GM12878 (cell line): ENCODE measurements around the gene GJB1. TPM values are rescaled to one million over a fixed set of nuclear protein-coding genes. Genes with fewer than 3 reads are reported as not detected.

ENCODE experiments used
- ATAC-seq: fragments of 200-7000 bp; cut with Tn5 transposase; 3 replicates; pipeline ENCODE4 v1.9.1; 2020; ENCODE audit warnings: mild to moderate bottlenecking, moderate library complexity
- BruUV-seq: library from RNA; stranded (reverse); fragments of 400-500 nt; replicated peaks from 2 replicates; lab custom pipeline; 2021; lab: Mats Ljungman, UMichigan
- CTCF ChIA-PET: fragments of 300-600 bp; sonication (Branson Sonifier 250); formaldehyde crosslinking; extraction: SDS; loops from one replicate; lab custom pipeline; 2021; ENCODE audit warnings: inconsistent platforms; lab: Yijun Ruan, JAX
- POLR2A ChIA-PET: fragments of 350-600 bp; formaldehyde crosslinking; extraction: SDS; loops from one replicate; lab custom pipeline; 2021; ENCODE audit warnings: inconsistent platforms; lab: Charles Lee
- RAD21 ChIA-PET: fragments of 300-600 bp; sonication (Branson Sonifier 250); formaldehyde crosslinking; loops from one replicate; lab custom pipeline; 2023; ENCODE audit warnings: antibody characterized with exemption; ENCODE audit not compliant: unreplicated experiment; lab: Charles Lee
- SMC1A ChIA-PET: fragments of 300-600 bp; sonication (Branson Sonifier 250); formaldehyde crosslinking; loops from one replicate; lab custom pipeline; 2023; ENCODE audit not compliant: unreplicated experiment, uncharacterized antibody; lab: Charles Lee
- DNase-seq: peaks from one replicate; pipeline ENCODE4 v3.0.0-alpha.2; 2011; ENCODE audit warnings: low read depth, low spot score
- FAIRE-seq: peaks from 3 replicates; lab custom pipeline; 2011; peaks lifted over from hg19 to GRCh38; lab: Jason Lieb, UNC
- H2AFZ ChIP-seq: 2 replicates; pipeline ENCODE4 v1.6.0; 2011; ENCODE audit warnings: low read depth, low read length, control low read depth; ENCODE audit not compliant: control insufficient read depth
- H3K27ac ChIP-seq: 2 replicates; pipeline ENCODE4 v1.5.1; 2011; ENCODE audit warnings: control low read depth; ENCODE audit not compliant: control insufficient read depth, insufficient read depth
- H3K27me3 ChIP-seq, 2 experiments: replicated peaks in 1 of 2; 2 replicates each; pipeline versions ENCODE4 v1.6.0 to v1.6.1; 2011; ENCODE audit warnings: low read length in 1 of 2; ENCODE audit not compliant: control insufficient read depth in 2 of 2, insufficient read depth in 2 of 2
- H3K36me3 ChIP-seq, 2 experiments: 2 replicates each; pipeline ENCODE4 v1.5.1; 2011; ENCODE audit warnings: low read length in 1 of 2; ENCODE audit not compliant: control insufficient read depth in 2 of 2, insufficient read depth in 2 of 2
- H3K4me1 ChIP-seq: 2 replicates; pipeline ENCODE4 v1.6.1; 2011; ENCODE audit warnings: mild to moderate bottlenecking, low read length, moderate library complexity, mixed read lengths; ENCODE audit not compliant: control insufficient read depth, insufficient read depth
- H3K4me2 ChIP-seq: 2 replicates; pipeline ENCODE4 v1.6.0; 2011; ENCODE audit warnings: control low read depth; ENCODE audit not compliant: control insufficient read depth, insufficient read depth
- H3K4me3 ChIP-seq: fragments of 200-600 bp; sonication (generic); 2 replicates; pipeline ENCODE4 v1.5.1; 2016
- H3K79me2 ChIP-seq: 2 replicates; pipeline ENCODE4 v1.6.0; 2011; ENCODE audit warnings: low read length; ENCODE audit not compliant: control insufficient read depth, insufficient read depth
- H3K9ac ChIP-seq: 2 replicates; pipeline ENCODE4 v1.8.0; 2011; ENCODE audit warnings: low read length, control low read depth, mixed read lengths; ENCODE audit not compliant: control insufficient read depth, insufficient read depth
- H3K9me3 ChIP-seq: replicated peaks from 3 replicates; pipeline ENCODE4 v1.5.1; 2011; ENCODE audit warnings: mild to moderate bottlenecking, low read length; ENCODE audit not compliant: control insufficient read depth, insufficient read depth
- H4K20me1 ChIP-seq: 2 replicates; pipeline ENCODE4 v1.6.0; 2011; ENCODE audit not compliant: control insufficient read depth, insufficient read depth
- BCL11A ChIP-seq: IDR thresholded peaks from 2 replicates; pipeline ENCODE4 v1.6.1; 2011; ENCODE audit warnings: low read depth, low read length
- ELK1 ChIP-seq: IDR thresholded peaks from 2 replicates; pipeline ENCODE4 v1.6.1; 2012; ENCODE audit warnings: low read depth, low read length, improper control_type of control experiment
- MTA2 ChIP-seq: fragments of 450-650 bp; IDR thresholded peaks from 2 replicates; pipeline ENCODE4 v1.6.1; 2016; ENCODE audit warnings: low read depth, mild to moderate bottlenecking, moderate library complexity
- NFIC ChIP-seq: IDR thresholded peaks from 2 replicates; pipeline ENCODE4 v1.6.1; 2012; ENCODE audit warnings: low read depth, mild to moderate bottlenecking, inconsistent platforms, low read length, moderate library complexity
- NR2C2 ChIP-seq: IDR thresholded peaks from 2 replicates; pipeline ENCODE4 v1.6.1; 2011; ENCODE audit warnings: borderline replicate concordance, low read depth; ENCODE audit not compliant: control insufficient read depth, insufficient read length
- PML ChIP-seq: IDR thresholded peaks from 2 replicates; pipeline ENCODE4 v1.6.1; 2012; ENCODE audit warnings: low read length, inconsistent platforms
- STAT1 ChIP-seq: fragments of 450-650 bp; conservative IDR thresholded peaks from 2 replicates; pipeline ENCODE4 v1.6.1; 2014; ENCODE audit warnings: antibody characterized with exemption, mild to moderate bottlenecking
- USF1 ChIP-seq: IDR thresholded peaks from 2 replicates; pipeline ENCODE4 v1.6.1; 2011; ENCODE audit warnings: borderline replicate concordance, low read depth, mild to moderate bottlenecking, moderate library complexity, mixed read lengths, low read length; ENCODE audit not compliant: insufficient read depth; ENCODE audit errors: extremely low read length
- USF2 ChIP-seq: IDR thresholded peaks from 2 replicates; pipeline ENCODE4 v1.6.1; 2011; ENCODE audit warnings: low read depth, low read length, improper control_type of control experiment, borderline replicate concordance
- WGBS: methylation state at CpG from one replicate; pipeline ENCODE4 v1.1.6; 2016; ENCODE audit warnings: low lambda C conversion rate; ENCODE audit not compliant: insufficient replicate concordance, insufficient coverage; ENCODE audit errors: missing lambda C conversion rate; 5-methylcytosine and 5-hydroxymethylcytosine counted together
- in situ Hi-C: fragments of 300-500 bp; cut with MboI; formaldehyde crosslinking; loops from 9 replicates; pipeline ENCODE4 v1.14.3; 2018; ENCODE audit warnings: mixed read lengths
- intact Hi-C: fragments of 100-400 bp; cut with micrococcal nuclease; formaldehyde crosslinking; loops from one replicate; pipeline ENCODE4 v1.14.2; 2022; ENCODE audit not compliant: unreplicated experiment
- polyA plus RNA-seq, 11 experiments: library from polyadenylated mRNA; depleted of rRNA in 4 of 11; unstranded in 6 of 11; stranded (reverse) in 5 of 11; fragments of >200 nt; fragmentation: Nextera tagmentation in 4 of 11; fragmentation: Illumina TruSeq in 1 of 11; extraction: Ambion mirVana in 4 of 11; extraction: Trizol in 1 of 11; gene quantifications; 1 replicate in 1 of 11; 2 replicates in 10 of 11; pipeline versions ENCODE4 v1.2.1 to v1.2.3, GENCODE V29; 2011 to 2016; ENCODE audit warnings: inconsistent platforms in 2 of 11, missing spikeins in 2 of 11, low read depth in 1 of 11
- total RNA-seq, 4 experiments: library from RNA; depleted of rRNA in 3 of 4; stranded (reverse); fragments of >200 nt in 3 of 4; fragmentation: Illumina TruSeq in 1 of 4; extraction: Trizol in 1 of 4; gene quantifications; 2 replicates each; pipeline versions ENCODE4 v1.2.1 to v1.2.3, GENCODE V29; 2013 to 2021
- TF ChIP-seq, protein P1 (sequence below): fragments of 450-650 bp; formaldehyde crosslinking; IDR thresholded peaks from 2 replicates; pipeline ENCODE4 v1.4.0; 2022; ENCODE audit warnings: mild to moderate bottlenecking, moderate library complexity

GJB1 gene
- total and polyA plus RNA-seq, 10 of the 15 experiments (the other 5 are each of a cell fraction or from before 2014, with no cell fraction given), result not detected

DNA sequence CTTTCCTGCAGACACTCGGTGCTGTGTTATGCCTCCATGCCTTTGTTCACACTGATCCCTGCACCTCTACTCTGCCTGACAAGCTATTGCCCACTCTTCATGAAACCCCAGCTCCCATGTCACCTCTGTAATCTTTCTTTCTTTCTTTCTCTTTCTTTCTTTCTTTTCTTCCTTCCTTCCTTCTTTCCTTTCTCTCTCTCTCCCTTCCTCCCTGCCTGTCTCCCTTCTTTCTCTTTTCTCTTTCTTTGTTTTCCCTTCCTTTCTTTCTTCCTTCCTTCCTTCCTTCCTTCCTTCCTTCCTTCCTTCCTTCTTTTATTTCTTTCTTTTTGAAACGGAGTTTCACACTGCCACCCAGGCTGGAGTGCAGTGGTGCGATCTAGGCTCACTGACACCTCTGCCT lies 12.5 kb downstream of the GJB1 start:
- FAIRE-seq (no peak), DNase-seq (no peak), ATAC-seq (no peak)
- 16% methylated on average over 3 of the region's 3 CpGs for WGBS
- Histone ChIP-seq H3K4me2 (no peak overlapping the region), H3K27ac (no peak overlapping the region), H3K36me3 (no peaks in the 10 kb centered on the region), H3K9ac (no peak overlapping the region), H3K4me3 (no peak overlapping the region), H4K20me1 (no peaks in the 10 kb centered on the region), H3K27me3 (no peaks in the 10 kb centered on the region), H3K79me2 (no peaks in the 10 kb centered on the region), H2AFZ (no peak overlapping the region), H3K4me1 (no peaks in the 10 kb centered on the region), H3K9me3 (no peaks in the 10 kb centered on the region)
- ChIA-PET POLR2A (no interaction called here), RAD21 (no interaction called here), CTCF (no interaction called here), SMC1A (no interaction called here)
- in situ Hi-C loops (no loop called here), intact Hi-C loops (no loop called here)
- no peak for TF ChIP-seq NFIC
- no peak for TF ChIP-seq ELK1
- TF ChIP-seq MTA2, result no peak
- TF ChIP-seq USF1, result no peak
- no peak for TF ChIP-seq BCL11A
- no peak for TF ChIP-seq NR2C2
- TF ChIP-seq USF2, result no peak
- TF ChIP-seq STAT1, result no peak
- no peak for TF ChIP-seq PML
- TF ChIP-seq, protein P1, sequence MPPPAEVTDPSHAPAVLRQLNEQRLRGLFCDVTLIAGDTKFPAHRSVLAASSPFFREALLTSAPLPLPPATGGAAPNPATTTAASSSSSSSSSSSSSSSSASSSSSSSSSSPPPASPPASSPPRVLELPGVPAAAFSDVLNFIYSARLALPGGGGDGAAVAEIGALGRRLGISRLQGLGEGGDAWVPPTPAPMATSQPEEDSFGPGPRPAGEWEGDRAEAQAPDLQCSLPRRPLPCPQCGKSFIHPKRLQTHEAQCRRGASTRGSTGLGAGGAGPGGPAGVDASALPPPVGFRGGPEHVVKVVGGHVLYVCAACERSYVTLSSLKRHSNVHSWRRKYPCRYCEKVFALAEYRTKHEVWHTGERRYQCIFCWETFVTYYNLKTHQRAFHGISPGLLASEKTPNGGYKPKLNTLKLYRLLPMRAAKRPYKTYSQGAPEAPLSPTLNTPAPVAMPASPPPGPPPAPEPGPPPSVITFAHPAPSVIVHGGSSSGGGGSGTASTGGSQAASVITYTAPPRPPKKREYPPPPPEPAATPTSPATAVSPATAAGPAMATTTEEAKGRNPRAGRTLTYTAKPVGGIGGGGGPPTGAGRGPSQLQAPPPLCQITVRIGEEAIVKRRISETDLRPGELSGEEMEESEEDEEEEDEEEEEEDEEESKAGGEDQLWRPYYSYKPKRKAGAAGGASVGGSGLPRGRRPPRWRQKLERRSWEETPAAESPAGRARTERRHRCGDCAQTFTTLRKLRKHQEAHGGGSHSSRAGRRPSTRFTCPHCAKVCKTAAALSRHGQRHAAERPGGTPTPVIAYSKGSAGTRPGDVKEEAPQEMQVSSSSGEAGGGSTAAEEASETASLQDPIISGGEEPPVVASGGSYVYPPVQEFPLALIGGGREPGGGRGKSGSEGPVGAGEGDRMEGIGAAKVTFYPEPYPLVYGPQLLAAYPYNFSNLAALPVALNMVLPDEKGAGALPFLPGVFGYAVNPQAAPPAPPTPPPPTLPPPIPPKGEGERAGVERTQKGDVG, result no peak
- BruUV-seq, result no TSS peak
